ENCODE measurements around the gene FOLH1. TPM values are rescaled to one million over a fixed set of nuclear protein-coding genes. Genes with fewer than 3 reads are reported as not detected.

The FOLH1 gene
- 0.33 TPM in 1 of 2 replicates, not detected in the other for total RNA-seq

GRCh38 chr11:49208006-49208721 is at the start of gene FOLH1:
TSS of gene FOLH1 (minus strand) at chr11:49208602. CDS start at chr11:49208409, 193 bp downstream.

Other genes starting within 250 kb of the FOLH1 start
- not detected in 2 replicates for gene TRIM51G, start 224.7 kb downstream of the FOLH1 start, total RNA-seq
- gene TRIM49B, start 179.8 kb downstream of the FOLH1 start, total RNA-seq = not detected in 2 replicates
- gene TRIM64C, start 149.5 kb downstream of the FOLH1 start, total RNA-seq = not detected in 2 replicates